RPMI8226 (cell line): Measurements from ENCODE around the gene USP10.
A peak's percentile ranks its signal among the peaks of the same experiment; 100 is the strongest.

ENCODE experiments used
- DNase-seq: peaks from one replicate; pipeline ENCODE4 v3.0.0-alpha.2; 2015

The USP10 gene

DNA sequence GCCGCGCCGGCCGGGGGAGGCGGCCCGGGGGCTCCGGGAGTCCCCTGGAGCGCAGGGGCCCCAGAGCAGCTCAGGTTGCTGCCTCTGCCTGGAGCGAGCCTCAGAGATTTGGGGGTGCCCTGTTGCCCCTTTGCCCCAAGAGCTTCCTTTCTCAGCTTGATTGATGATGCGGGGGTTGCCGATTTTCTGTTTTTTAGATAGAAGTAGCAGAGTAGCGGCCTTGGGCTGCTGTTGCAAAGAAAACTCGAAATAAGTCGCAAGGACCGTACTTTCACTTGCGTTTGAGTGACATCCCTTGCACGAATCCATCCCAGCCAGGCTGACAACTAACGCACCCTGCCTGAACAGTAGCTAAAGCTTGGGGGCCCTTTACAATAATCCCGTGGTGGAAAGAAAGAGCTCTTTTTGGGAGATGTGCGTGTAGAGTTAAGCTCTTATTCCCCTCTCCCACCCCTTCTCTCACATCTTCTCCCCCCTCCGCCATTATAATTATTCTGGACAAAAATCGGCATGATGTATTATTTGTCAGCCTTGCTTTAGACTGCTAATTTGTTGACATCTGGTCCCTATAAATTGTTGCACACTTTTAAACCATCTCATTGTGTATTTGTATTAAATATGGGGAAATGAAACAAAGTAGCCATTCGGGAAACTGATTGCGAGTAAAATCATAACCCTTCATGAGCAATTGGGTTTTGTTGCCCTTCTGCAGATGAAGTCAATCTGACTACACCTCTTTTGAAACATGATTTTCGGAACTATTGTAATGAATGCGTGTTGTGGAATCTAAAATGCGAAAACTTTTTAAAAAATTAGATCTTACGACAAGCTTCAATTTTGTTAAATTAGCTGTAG, 873 bp downstream of the USP10 start:
- DNase-seq, result peak; percentile 52

DNA sequence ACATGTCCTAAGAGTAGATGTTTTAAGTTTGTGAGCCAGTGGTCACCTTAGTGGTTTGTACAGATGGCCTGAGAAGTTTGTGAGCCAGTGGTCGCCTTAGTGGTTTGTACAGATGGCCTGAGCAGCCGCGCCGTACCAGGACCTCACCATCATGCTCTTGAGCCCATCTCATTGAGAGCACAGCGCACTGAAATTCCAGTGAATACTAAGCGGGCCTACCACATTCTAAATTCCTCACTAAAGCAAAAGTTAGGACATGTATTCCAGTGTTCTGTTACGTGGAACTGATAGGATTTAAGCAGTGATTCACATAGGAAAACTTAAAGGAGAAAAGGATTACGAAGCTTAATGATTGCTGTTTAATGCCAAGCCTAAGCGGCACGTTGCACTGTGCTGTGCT, 3.9 kb downstream of the USP10 start:
- no peak for DNase-seq

DNA sequence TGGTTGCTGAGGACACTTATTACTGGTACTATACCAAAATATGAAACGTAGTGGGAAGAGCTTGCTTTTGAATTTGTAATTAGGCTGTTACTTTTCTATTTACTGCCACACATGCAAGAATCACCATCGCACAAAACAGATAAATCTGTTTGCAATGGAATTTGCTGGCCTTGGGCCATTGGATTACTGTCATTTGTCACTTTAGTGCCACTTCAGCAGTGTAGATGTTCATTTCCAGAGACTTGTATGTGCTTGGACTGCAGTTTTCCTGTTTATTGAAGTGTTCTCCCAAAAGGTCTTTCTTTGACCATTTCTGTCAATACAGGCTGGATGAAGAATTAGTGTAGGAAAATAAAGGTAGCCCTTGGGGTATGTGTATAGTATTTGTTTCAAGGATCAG, 4.5 kb downstream of the USP10 start:
- DNase-seq, result no peak

- no peak for DNase-seq
Measured at GRCh38 chr16:84706856-84707255, 7.1 kb downstream of the USP10 start.

DNA sequence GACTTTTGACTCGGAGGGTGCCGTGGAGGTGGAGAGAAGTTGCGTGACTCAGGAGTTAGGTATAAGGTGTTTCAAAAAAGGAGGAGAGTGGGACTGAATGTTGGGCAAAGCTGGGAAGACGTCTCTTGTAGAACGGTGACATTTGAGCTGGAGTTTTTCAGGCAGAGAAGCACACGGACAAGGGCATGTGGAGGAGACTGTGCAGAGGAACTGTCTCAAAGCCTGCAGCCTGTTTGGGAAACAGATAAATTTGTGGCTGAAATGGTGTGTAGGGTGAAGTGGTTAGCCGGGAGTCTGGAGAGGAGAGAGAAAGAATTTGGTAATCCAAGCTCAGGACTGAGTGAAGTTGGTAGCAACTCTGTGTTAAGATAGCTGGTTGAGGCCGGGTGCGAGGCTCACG, 9.8 kb downstream of the USP10 start:
- DNase-seq, result no peak

GRCh38 chr16:84710686-84711085, 10.9 kb downstream of the USP10 start:
- no peak for DNase-seq

GRCh38 chr16:84712138-84712671, 12.4 kb downstream of the USP10 start:
- no peak for DNase-seq

DNA sequence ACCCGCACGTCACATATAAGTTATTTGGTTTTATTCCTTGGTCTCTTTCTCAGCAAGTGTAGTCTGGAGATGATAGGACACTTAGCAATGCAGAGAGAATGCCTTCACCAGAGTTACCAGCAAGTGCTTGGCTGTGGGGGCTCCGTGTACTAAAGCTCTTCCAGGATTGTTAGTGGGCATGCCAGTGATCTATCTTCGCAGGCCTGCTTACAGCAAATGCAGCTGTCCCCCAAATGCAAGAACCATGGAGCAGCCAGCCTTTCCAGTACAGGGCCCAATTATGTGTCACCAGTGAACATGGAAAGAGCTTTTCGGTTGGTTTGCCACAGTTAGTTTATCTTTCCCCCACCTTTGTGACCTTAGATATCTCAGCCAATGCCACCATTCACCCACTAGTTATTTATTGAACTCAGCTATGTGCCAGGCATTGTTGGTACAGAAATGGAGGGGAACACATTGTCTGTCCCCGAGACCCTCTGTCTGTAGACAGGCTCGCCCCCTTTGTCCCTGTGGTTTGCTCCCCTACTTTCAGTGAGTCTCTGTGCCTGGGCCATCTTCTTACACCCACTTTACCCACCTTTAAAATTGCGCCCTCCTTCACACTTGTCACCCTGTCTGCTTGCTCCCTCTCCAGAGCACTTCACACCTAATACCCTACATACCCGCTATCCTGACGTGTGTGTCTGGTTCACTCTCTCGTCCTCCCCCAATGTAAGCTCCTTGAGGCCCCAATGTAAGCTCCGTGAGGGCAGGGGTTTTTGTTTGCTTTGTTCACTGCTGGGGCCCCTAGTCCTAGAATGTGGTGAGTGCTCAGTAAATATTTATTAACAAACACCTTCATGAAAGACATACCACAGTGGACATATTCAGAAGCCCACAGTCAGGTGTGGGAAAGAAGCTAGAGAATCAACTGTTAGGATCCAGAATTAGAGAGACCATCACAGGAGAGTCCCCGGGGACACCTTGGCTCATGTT, 13.3 kb downstream of the USP10 start:
- DNase-seq, result no peak

DNA sequence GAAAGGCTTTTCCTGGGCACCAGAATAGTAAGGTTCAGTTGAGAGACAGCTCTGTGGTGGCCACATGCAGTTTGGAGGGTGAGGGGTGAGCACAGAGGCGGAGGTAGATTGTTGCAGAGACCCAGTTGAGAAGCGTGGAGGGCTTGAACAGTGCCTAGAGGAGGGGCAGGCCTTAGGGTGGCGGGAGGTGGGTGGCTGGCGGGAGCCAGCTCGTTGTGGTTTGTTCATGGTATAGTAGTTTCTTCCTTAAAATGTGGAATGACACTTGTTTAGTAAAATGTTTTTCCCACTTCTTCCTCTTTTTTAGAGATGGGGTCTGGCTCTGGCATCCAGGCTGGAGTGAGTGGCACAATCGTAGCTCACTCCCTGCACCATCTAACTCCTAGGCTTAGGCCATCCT, 14.2 kb downstream of the USP10 start:
- no peak for DNase-seq

GRCh38 chr16:84715424-84715823, 15.6 kb downstream of the USP10 start:
- DNase-seq, result no peak

DNA sequence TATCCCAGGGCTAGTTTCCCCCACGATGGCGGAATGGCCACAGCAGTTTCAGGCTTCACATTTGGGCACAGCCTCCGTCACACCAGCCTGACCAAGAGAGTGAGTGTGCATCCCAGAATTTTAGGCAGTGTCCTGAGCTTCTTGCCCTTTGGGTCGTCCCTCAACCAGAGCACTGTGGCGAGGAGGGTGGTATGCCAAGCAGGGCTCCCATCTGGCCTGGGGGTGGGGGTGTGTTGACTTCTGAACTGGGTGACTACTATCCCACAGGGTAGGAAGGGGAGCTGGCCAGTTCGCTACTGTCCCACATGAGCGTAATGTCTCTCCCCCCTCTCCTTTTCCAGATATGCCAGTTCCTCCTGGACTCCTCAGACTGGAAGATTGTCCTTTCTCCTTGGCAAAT, 16.1 kb downstream of the USP10 start:
- no peak for DNase-seq

DNA sequence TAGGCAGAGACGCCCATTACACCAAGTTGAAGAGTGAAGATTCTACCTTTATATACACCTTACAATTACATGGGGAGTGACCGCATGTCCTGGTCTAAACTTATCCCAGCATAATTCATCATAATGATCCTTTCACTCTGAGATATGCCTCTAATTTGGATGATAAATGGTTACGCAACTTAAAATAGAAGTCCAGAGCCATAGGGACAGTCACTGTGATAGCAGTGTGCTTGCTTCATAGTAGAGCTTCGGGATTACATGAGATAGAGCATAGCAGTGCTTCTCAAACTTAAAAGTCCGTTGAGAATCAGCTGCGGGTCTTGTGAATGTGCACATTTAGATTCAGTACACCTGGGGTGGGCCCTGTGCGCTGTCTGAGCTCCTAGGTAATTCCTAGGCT, 16.9 kb downstream of the USP10 start:
- DNase-seq, result no peak

DNA sequence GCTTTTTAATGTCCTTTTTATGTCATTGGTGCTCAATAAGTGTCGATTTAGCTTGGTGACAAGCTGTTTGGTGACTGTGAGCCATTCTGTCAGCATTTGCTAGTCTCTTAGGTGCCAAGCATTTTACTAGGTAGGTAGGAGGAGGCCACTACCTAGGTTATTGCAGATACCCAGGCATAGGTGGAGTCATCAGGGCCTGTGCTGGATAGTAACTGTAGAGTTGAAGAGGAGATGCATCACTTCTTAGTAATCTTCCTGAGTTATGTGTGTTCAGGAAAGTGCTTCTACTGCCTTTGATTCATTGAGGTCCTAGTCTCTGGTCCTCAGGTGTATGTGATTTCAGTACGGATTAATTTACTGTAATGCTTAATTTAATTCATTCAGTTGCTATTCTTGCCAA, 17.7 kb downstream of the USP10 start:
- no peak for DNase-seq

GRCh38 chr16:84720177-84720579, 20.4 kb downstream of the USP10 start:
- no peak for DNase-seq

DNA sequence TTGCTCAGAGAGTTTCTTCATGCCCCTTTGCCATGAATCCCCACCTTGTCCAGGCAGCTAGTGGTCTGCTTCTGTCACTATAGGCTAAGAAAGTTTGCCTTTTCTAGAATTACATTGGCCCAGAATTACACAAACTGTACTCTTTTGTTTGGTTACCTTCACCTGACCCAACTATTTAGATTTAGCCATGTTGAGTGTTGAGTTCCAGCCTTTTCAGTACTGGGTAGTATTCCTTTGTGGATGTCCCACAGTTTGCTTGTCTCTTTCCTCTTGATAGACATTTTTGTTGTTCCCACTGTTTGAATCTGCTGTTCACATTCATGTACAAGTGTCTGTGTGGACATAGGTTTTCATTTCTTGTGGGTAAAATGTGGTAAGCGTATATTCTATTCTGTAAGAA, 22.3 kb downstream of the USP10 start:
- DNase-seq, result no peak

DNA sequence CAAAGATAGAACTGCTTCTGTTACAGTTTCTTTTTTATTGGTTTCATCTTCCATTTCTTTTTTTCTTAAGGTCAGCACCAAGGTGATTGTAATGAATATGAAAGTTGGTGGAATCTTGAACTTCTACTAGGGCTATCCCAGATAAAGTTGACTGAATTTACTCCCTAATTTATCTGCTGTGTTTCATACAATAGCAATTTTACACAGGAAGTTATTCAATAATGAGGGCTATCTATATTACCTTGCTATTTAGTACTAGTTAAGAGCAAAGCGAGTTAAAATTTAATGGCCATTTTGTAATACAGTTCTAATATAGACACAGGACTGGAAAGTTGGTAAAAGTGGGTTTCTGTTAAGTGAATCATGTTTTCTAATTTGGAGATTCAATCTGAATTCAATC, 24.1 kb downstream of the USP10 start:
- no peak for DNase-seq

GRCh38 chr16:84724606-84725309, 25.0 kb downstream of the USP10 start:
- DNase-seq, result no peak

DNA sequence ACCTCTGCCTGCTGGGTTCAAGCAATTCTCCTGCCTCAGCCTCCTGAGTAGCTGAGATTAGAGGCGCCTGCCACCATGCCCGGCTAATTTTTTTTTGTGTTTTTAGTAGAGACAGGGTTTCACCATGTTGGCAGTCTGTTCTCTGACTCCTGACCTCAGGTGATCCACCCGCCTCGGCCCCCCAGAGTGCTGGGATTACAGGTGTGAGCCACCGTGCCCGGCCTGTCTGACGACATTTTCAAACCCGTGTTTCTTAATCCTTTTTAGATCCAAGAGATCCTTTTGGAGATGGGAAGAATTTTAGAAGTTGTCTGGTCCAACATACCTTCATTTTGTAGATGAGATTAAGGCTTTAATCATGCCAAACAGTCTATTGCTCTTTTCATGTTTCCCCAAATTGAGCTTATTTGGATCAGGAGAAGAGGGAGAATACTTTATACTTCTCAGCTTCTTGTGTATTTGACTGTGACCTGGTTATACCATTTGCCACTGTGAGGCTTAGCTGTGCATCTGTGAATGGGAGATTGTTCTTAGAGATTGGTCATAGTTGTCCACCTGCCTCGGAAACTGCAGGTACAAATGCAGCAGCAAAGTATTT, 25.8 kb downstream of the USP10 start:
- DNase-seq, result no peak

DNA sequence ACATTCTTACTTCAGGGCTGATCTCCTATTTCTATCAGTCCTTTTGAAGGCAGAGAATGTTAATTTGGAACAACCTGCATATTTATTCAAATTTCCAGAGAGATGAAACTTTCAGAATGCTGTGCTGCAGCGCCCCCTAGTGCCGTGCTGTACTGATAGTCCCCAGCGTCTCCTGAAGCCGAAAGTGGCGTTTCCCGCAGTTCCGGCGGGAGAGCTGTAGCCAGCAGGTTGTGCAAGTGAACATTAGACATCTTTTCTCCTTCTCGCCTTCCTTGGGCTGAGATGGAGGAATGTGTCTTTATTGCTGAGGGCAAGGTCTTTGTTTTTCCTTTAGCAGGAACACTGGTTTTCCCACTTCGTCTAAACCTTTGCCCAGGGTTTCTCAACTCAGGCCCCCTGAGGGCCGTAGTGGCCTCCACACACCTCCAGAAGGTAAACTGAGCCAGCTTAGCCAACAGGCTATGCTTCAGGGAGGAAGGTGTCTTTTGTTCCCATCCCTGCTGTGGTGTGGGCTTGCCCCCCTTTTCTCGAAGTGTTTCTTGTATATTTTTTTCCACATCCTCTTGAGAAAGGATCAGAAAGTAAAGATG, 26.4 kb downstream of the USP10 start:
- peak; percentile 71 for DNase-seq

DNA sequence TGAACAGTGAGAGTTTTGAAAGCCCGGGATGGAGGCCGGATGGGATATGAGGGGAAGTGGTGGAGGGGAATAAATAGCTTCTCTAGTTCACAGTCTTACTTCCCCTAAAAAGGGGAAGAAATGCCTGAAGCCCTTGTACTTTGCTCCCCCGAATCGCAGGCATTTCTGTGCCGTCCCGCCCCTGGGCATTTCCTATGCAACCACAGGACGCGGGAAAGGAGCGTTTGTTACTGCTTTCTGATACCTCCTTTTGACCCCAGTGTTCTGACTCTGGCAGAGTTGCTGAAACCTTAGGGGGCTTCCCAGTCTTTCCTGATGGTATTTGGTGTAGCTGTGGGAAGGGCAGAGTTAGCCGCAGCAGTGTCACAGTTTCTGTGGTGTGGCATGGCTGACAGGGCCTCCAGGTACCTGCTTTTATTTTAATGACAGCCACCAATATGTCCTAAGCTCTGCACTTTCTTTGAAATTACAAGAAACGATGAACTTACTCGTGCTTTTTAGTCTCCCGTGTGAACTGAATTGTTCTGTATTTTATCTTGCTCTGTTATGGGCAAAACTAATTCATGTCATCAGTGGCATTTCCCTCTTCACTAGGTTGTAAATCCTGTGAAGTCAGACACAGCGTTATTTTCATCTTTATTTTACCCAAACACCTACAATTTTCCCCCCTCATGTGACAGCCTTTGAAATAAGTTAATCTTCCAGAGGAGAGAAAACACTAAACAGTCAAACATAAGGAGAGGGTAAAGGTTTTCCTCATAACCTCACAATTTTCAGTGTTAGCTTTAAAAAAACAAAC, 27.1 kb downstream of the USP10 start:
- DNase-seq, result no peak

DNA sequence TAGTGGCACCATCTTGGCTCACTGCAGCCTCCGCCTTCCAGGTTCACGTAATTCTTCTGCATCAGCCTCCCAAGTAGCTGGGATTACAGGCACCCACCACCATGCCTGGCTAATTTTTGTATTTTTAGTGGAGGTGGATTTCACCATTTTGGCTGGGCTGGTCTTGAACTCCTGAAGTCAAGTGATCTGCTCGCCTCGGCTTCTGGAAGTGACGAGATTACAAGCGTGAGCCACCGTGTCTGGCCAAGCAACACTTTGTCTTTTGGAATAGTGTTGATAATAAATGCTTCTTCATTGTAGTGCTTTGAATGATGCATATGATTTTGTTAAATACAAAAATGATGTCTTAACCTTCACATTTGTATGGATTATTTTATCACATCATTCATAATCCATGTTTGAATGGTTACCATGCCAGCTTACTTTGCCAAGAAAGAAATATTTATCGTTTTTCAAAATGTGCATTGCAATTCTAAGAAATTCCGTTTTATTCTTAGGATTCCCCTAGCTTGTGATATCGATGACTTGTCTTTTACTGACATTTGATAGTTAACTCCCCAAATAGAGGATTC, 29.1 kb downstream of the USP10 start:
- no peak for DNase-seq
